Stomach (tissue), 9 donors: Measurements from ENCODE around the gene DTNBP1. TPM values are rescaled to one million over a fixed set of nuclear protein-coding genes. Genes with fewer than 3 reads are reported as not detected.

Experiments
- DNase-seq, 2 donors: peaks; one replicate each; pipeline versions ENCODE4 v3.0.0 to v3.0.0-alpha.2; 2013 to 2019
- H3K27ac ChIP-seq, 5 donors: fragments of 200-600 bp in 4 of 5; sonication (generic) in 4 of 5; one replicate each; pipeline ENCODE4 v1.5.1; 2013 to 2019; ENCODE audit warnings: mild to moderate bottlenecking in 1 of 5, moderate library complexity in 1 of 5
- H3K27me3 ChIP-seq, 3 donors: fragments of 200-600 bp; sonication (generic); one replicate each; pipeline ENCODE4 v1.5.1; 2017 to 2019; ENCODE audit warnings: mixed run types in 1 of 3
- H3K36me3 ChIP-seq, 4 donors: fragments of 200-600 bp; sonication (generic); 1 replicate in 3 of 4; 2 replicates in 1 of 4; pipeline ENCODE4 v1.5.1; 2016 to 2019
- H3K4me1 ChIP-seq, 4 donors: fragments of 200-600 bp; sonication (generic); one replicate each; pipeline ENCODE4 v1.5.1; 2016 to 2019
- H3K4me3 ChIP-seq, 4 donors: fragments of 200-600 bp; sonication (generic) in 3 of 4; one replicate each; pipeline ENCODE4 v1.5.1; 2016 to 2019; ENCODE audit warnings: mild to moderate bottlenecking in 1 of 4
- H3K9me3 ChIP-seq, 4 donors: fragments of 200-600 bp; sonication (generic); one replicate each; pipeline ENCODE4 v1.5.1; 2016 to 2019
- CTCF ChIP-seq, 7 experiments: fragments of 450-650 bp in 4 of 7; fragments of 200-600 bp in 3 of 7; sonication (generic) in 3 of 7; IDR thresholded peaks; one replicate each; pipeline ENCODE4 v1.5.1; 2016 to 2019; ENCODE audit warnings: antibody characterized with exemption in 7 of 7, control low read depth in 2 of 7, mild to moderate bottlenecking in 1 of 7
- EP300 ChIP-seq: sonication (generic); formaldehyde crosslinking; IDR thresholded peaks from one replicate; pipeline ENCODE4 v1.6.1; 2017; ENCODE audit warnings: antibody characterized with exemption
- POLR2A ChIP-seq, 4 donors: fragments of 450-650 bp; IDR thresholded peaks; one replicate each; pipeline ENCODE4 v1.6.1; 2016; ENCODE audit warnings: antibody characterized with exemption in 4 of 4, control low read depth in 2 of 4, mild to moderate bottlenecking in 1 of 4, moderate library complexity in 1 of 4
- POLR2AphosphoS5 ChIP-seq, 3 donors: sonication (generic); formaldehyde crosslinking; IDR thresholded peaks; one replicate each; pipeline ENCODE4 v1.6.1; 2016; ENCODE audit warnings: antibody characterized with exemption in 3 of 3
- WGBS, 5 donors: extraction: QIAGEN DNeasy Blood & Tissue Kit in 3 of 5; methylation state at CpG; one replicate each; pipeline versions ENCODE4 v1.1.5 to v1.1.7; 2013 to 2018; 5-methylcytosine and 5-hydroxymethylcytosine counted together
- intact Hi-C: fragments of 100-400 bp; cut with DNase I; formaldehyde crosslinking; loops from one replicate; pipeline ENCODE4 v1.15.1; 2023; ENCODE audit warnings: low total_unique reads
- polyA plus RNA-seq, 3 donors: library from polyadenylated mRNA; stranded (reverse); fragments of 200-250 nt; gene quantifications; one replicate each; pipeline ENCODE4 v1.2.3, GENCODE V29; 2013
- total RNA-seq, 5 donors: library from RNA; depleted of rRNA; stranded (reverse); fragments of >200 nt; gene quantifications; one replicate each; pipeline versions ENCODE4 v1.1.0 to v1.2.3, GENCODE V29; 2014 to 2016
- donor health status: healthy with polysubstance abuse.
- donor health status: Bipolar disorder and iron deficiency.
- donor health status: healthy.

The DTNBP1 gene
- total and polyA plus RNA-seq, 8 donors: 4.1 to 68.7 (median 12.0) TPM

DNA sequence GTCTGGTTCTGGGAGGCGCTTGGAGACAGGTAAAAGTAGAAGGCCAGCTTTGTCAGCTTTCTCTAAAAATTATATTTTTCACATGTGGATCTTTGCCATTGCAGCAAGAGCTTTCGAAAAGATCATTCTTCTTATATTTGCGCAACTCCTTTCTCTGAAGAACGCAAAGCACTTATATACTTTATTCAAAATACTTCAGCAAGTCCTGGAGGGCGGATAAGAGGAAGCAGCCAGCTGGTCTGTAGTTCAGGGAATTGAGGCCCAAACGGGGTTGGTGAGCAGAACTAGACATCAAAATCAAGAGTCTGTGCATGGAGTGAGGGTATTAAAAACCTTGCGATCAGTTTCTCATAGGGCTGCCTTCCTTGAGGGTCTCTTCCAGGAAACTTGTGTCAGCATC, 182.3 kb downstream of the DTNBP1 start:
- H3K27ac ChIP-seq: no peak overlapping the region
- H3K4me3 ChIP-seq: no peak overlapping the region
- peaks cover 0 to 4% (median under 1%) of the 10 kb centered on the region in 4 donors for H3K36me3 ChIP-seq
- no peaks in the 10 kb centered on the region for H3K9me3 ChIP-seq
- intact Hi-C loops: no loop called here
- TF ChIP-seq CTCF (IDR thresholded peaks at IDR 0.05) (no peak), POLR2A (IDR thresholded peaks at IDR 0.05) (no peak), EP300 (no peak), POLR2AphosphoS5 (IDR thresholded peaks at IDR 0.05) (no peak)
- no peaks in the 10 kb centered on the region for H3K27me3 ChIP-seq
- 79 to 90% (median 80%) methylated on average over 7 of the region's 7 CpGs for WGBS, 5 donors
- H3K4me1 ChIP-seq: peaks cover 0 to 55% (median 29%) of the 10 kb centered on the region in 4 donors
- no peak for DNase-seq

DNA sequence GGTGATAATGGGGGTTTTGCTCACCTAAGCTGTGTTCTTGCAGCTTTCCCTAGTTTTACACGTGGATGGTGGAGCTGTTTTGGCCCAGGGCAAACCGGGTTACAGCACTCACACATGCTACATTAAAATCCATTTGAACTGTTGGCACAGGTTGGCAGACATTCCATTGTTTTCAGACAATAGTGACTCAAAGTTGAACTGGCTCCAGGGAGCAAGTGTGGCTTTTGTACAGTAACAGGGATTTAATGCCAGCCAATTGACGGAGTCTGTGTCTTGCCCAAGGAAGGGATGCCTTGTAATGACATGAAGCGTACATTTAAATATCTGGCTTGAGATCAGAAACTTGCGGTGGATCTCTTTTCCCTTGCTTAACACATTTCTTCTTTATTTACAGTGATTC, 183.1 kb downstream of the DTNBP1 start:
- Histone ChIP-seq H3K4me1 (peaks cover 0 to 61% (median 29%) of the 10 kb centered on the region in 4 donors), H3K4me3 (no peak overlapping the region), H3K27ac (no peak overlapping the region), H3K27me3 (no peaks in the 10 kb centered on the region), H3K36me3 (peaks cover 0 to 8% (median 2%) of the 10 kb centered on the region in 4 donors), H3K9me3 (no peaks in the 10 kb centered on the region)
- no peak for TF ChIP-seq EP300
- no peak for TF ChIP-seq CTCF (IDR thresholded peaks at IDR 0.05)
- TF ChIP-seq POLR2A (IDR thresholded peaks at IDR 0.05): no peak
- TF ChIP-seq POLR2AphosphoS5 (IDR thresholded peaks at IDR 0.05): no peak
- no peak for DNase-seq
- intact Hi-C loops: no loop called here
- WGBS, 5 donors: 46 to 65% (median 56%) methylated on average over 5 of the region's 5 CpGs

DNA sequence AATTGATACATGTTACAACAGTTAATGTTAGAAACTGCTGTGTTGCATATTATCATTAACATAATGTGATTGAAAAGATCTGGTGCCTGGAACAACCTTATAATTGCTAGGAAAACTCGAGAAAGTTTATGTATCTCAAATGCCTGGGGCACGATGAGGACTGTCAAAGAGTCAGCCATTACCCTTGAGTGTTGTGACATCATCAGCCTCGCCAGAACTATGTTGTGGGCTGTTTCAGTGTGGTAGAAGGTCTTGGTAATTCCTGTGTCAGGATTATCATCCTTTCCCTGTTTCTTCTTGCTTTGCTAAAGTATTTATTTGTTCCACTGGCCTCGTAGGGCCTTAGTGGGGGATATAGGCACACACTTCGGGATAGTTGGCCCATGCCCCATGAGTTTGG, 185.1 kb downstream of the DTNBP1 start:
- no peak overlapping the region for H3K4me3 ChIP-seq
- peaks cover 0 to 65% (median 24%) of the 10 kb centered on the region in 4 donors for H3K4me1 ChIP-seq
- H3K9me3 ChIP-seq: no peaks in the 10 kb centered on the region
- H3K36me3 ChIP-seq: peaks cover 0 to 8% (median 5%) of the 10 kb centered on the region in 4 donors
- intact Hi-C loops: no loop called here
- H3K27me3 ChIP-seq: no peaks in the 10 kb centered on the region
- WGBS, 5 donors: 53 to 80% (median 55%) methylated on average over 5 of the region's 5 CpGs
- no peak for DNase-seq
- peak overlapping the region in 2 of 5 donors; percentile 67 to 68 for H3K27ac ChIP-seq
- TF ChIP-seq POLR2A (IDR thresholded peaks at IDR 0.05) (no peak), EP300 (no peak), CTCF (IDR thresholded peaks at IDR 0.05) (no peak), POLR2AphosphoS5 (IDR thresholded peaks at IDR 0.05) (no peak)

DNA sequence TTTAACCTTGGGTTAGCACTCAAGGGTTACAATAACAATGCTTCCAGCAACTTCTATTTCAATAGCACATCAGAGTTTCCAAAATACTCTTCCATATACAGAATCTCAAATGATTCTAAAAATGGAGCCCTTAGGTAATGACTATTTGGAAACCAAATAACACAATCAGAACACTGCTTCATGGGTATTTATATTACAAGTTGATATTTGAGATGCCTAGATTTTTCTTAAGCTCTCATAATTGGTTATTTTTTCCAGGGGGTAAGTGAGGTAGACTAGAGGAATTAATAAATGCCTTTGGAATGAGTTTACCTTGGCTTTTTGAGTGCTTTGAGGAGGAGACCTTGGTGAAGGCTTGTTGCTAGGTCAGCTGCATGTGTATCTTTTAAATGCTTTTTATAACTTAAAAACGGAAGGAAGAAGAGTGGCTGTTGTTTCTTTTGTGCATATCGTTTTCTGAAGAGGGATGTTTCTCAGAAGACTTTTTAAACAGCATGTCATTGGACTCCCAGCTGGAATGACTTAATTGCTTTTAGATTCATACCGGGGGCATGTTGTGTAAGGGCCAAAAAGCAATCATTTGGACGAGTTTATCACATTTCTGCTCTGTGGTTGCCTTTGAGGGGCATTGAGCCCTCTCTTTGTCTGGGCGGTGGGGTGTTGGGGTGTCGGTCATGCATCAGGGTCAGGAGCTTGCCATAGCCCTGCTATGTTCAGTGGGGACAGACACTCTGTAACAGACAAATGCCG, 186.0 kb downstream of the DTNBP1 start:
- Histone ChIP-seq H3K9me3 (no peaks in the 10 kb centered on the region), H3K36me3 (peaks cover 0 to 10% (median 7%) of the 10 kb centered on the region in 4 donors), H3K4me3 (no peak overlapping the region), H3K4me1 (peaks cover 0 to 65% (median 24%) of the 10 kb centered on the region in 4 donors), H3K27me3 (no peaks in the 10 kb centered on the region), H3K27ac (peak overlapping the region in 3 of 5 donors; percentile 56 to 68 (median 67))
- TF ChIP-seq POLR2A (IDR thresholded peaks at IDR 0.05): no peak
- no peak for DNase-seq
- intact Hi-C loops: no loop called here
- 62 to 78% (median 67%) methylated on average over 7 of the region's 7 CpGs for WGBS, 5 donors

DNA sequence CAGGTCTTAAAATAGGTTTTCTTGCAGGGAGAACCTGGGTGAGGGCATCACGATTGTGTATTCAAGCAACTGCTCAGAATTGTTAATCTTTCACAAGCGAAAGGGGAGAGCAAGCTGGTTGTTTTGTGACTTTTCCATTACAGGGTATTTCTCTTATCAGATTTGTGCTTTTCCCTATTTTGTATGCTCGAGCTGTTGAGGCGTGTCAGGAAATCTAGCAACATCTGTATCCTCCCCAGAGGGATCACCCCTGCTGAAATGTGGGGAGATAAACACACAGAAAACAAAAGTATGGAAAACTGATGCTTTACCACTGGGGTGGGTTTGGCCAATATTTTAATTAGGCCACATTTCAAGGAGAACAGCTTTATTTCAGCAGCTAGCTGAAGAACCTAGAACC, 187.0 kb downstream of the DTNBP1 start:
- 72 to 76% (median 74%) methylated on average over 4 of the region's 4 CpGs for WGBS, 5 donors
- DNase-seq: no peak
- Histone ChIP-seq H3K27ac (peak overlapping the region in 4 of 5 donors; percentile 18 to 68 (median 58)), H3K4me3 (no peak overlapping the region), H3K4me1 (peaks cover 0 to 65% (median 24%) of the 10 kb centered on the region in 4 donors), H3K9me3 (no peaks in the 10 kb centered on the region), H3K36me3 (peaks cover 0 to 18% (median 7%) of the 10 kb centered on the region in 4 donors), H3K27me3 (no peaks in the 10 kb centered on the region)
- intact Hi-C loops: no loop called here
- no peak for TF ChIP-seq CTCF (IDR thresholded peaks at IDR 0.05)
- TF ChIP-seq EP300: no peak
- TF ChIP-seq POLR2AphosphoS5 (IDR thresholded peaks at IDR 0.05): no peak
- no peak for TF ChIP-seq POLR2A (IDR thresholded peaks at IDR 0.05)
